ENCODE results near the gene PLCB2.

- TF ChIP-seq ZNF311 (tag by site-specific recombination; IDR thresholded peaks at IDR 0.05; ENCODE audit: borderline replicate concordance): no peak
- TF ChIP-seq CTCF (tag by site-specific recombination; IDR thresholded peaks at IDR 0.05): no peak
- TF ChIP-seq ZNF140 (tag by site-specific recombination; IDR thresholded peaks at IDR 0.05): no peak
- no peak for TF ChIP-seq REST (tag by site-specific recombination; IDR thresholded peaks at IDR 0.05)
- TF ChIP-seq ZSCAN18 (tag by site-specific recombination; IDR thresholded peaks at IDR 0.05): no peak
- TF ChIP-seq EGR2 (tag by site-specific recombination; IDR thresholded peaks at IDR 0.05; ENCODE audit: low read depth): no peak
- TF ChIP-seq AEBP2 (tag by site-specific recombination; IDR thresholded peaks at IDR 0.05; ENCODE audit: borderline replicate concordance): no peak
- no peak for TF ChIP-seq KLF1 (tag by site-specific recombination; IDR thresholded peaks at IDR 0.05)
- no peak for TF ChIP-seq HOXD13 (CRISPR knock-in tag; IDR thresholded peaks at IDR 0.05; ENCODE audit: borderline replicate concordance)
These were observed 17.2 kb downstream of the PLCB2 start for GRCh38 chr15:40290545-40290917.
